Smooth muscle cell (in vitro differentiated cells): ENCODE measurements around the gene GATA5. TPM values are rescaled to one million over a fixed set of nuclear protein-coding genes. Genes with fewer than 3 reads are reported as not detected.

Source experiments
- DNase-seq: peaks from one replicate; lab custom pipeline; 2025; ENCODE audit not compliant: unreplicated experiment; lab: John Stamatoyannopoulos, UW
- H2AFZ ChIP-seq: fragments of 200-600 bp; sonication (generic); 2 replicates; pipeline ENCODE4 v1.6.0; 2016; ENCODE audit warnings: antibody characterized with exemption, low read depth, mild to moderate bottlenecking
- H3F3A ChIP-seq: fragments of 200-600 bp; sonication (generic); 2 replicates; pipeline ENCODE4 v1.6.0; 2017; ENCODE audit warnings: antibody characterized with exemption, low read depth
- H3K27ac ChIP-seq: fragments of 200-600 bp; sonication (generic); 2 replicates; pipeline ENCODE4 v1.5.1; 2016; ENCODE audit warnings: low read depth, mild to moderate bottlenecking
- H3K27me3 ChIP-seq: fragments of 200-600 bp; sonication (generic); 2 replicates; pipeline ENCODE4 v1.6.1; 2016; ENCODE audit warnings: low read depth, mild to moderate bottlenecking
- H3K36me3 ChIP-seq: fragments of 200-600 bp; sonication (generic); 2 replicates; pipeline ENCODE4 v1.5.1; 2016; ENCODE audit warnings: low read depth
- H3K4me1 ChIP-seq: fragments of 200-600 bp; sonication (generic); 2 replicates; pipeline ENCODE4 v1.5.1; 2016; ENCODE audit warnings: low read depth
- H3K4me2 ChIP-seq: fragments of 200-600 bp; sonication (generic); 2 replicates; pipeline ENCODE4 v1.6.0; 2016; ENCODE audit warnings: mild to moderate bottlenecking
- H3K4me3 ChIP-seq: fragments of 200-600 bp; sonication (generic); 2 replicates; pipeline ENCODE4 v1.5.1; 2016; ENCODE audit warnings: mild to moderate bottlenecking
- H3K79me2 ChIP-seq: fragments of 200-600 bp; sonication (generic); 2 replicates; pipeline ENCODE4 v1.6.0; 2016; ENCODE audit warnings: low read depth, mild to moderate bottlenecking
- H3K9ac ChIP-seq: fragments of 200-600 bp; sonication (generic); 2 replicates; pipeline ENCODE4 v1.6.0; 2016; ENCODE audit warnings: low read depth
- H3K9me3 ChIP-seq: fragments of 200-600 bp; sonication (generic); replicated peaks from 2 replicates; pipeline ENCODE4 v1.5.1; 2016; ENCODE audit warnings: low read depth
- H4K20me1 ChIP-seq: fragments of 200-600 bp; sonication (generic); 2 replicates; pipeline ENCODE4 v1.6.0; 2016; ENCODE audit warnings: low read depth
- CTCF ChIP-seq: fragments of 200-600 bp; sonication (generic); IDR thresholded peaks from 2 replicates; pipeline ENCODE4 v1.5.1; 2017; ENCODE audit warnings: borderline replicate concordance, mild to moderate bottlenecking, antibody characterized with exemption; ENCODE audit not compliant: insufficient read depth, poor library complexity, severe bottlenecking
- WGBS: methylation state at CpG from one replicate; pipeline ENCODE4 v1.1.7; 2016; ENCODE audit warnings: low lambda C conversion rate; 5-methylcytosine and 5-hydroxymethylcytosine counted together
- polyA plus RNA-seq: library from polyadenylated mRNA; unstranded; fragments of >200 nt; fragmentation: Nextera tagmentation; extraction: Ambion mirVana; gene quantifications from 2 replicates; pipeline ENCODE4 v1.2.1, GENCODE V29; 2016
- total RNA-seq: library from RNA; depleted of rRNA; stranded (reverse); fragments of >200 nt; gene quantifications from 2 replicates; pipeline ENCODE4 v1.2.3, GENCODE V29; 2014

Gene GATA5
- total and polyA plus RNA-seq, 2 experiments from 2014 or later, result 1.9 to 9.2 TPM

- Histone ChIP-seq H3K9me3 (no peaks in the 10 kb centered on the region), H3K4me3 (no peak overlapping the region), H3K36me3 (no peaks in the 10 kb centered on the region), H3K9ac (no peak overlapping the region), H4K20me1 (peaks cover 18% of the 10 kb centered on the region), H3F3A (no peaks in the 10 kb centered on the region), H3K79me2 (no peaks in the 10 kb centered on the region), H3K4me1 (no peaks in the 10 kb centered on the region), H3K27me3 (no peaks in the 10 kb centered on the region), H3K4me2 (no peak overlapping the region), H3K27ac (no peak overlapping the region), H2AFZ (no peak overlapping the region)
- 96% methylated on average over 25 of the region's 25 CpGs for WGBS
- no peak for TF ChIP-seq CTCF
- DNase-seq, result no peak
Observed at GRCh38 chr20:62463651-62464424, 12.0 kb downstream of the GATA5 start.

GRCh38 chr20:62462976-62463592, 12.7 kb downstream of the GATA5 start:
- Histone ChIP-seq H3F3A (no peaks in the 10 kb centered on the region), H3K4me1 (no peaks in the 10 kb centered on the region), H3K27me3 (no peaks in the 10 kb centered on the region), H2AFZ (no peak overlapping the region), H3K36me3 (no peaks in the 10 kb centered on the region), H4K20me1 (peaks cover 13% of the 10 kb centered on the region), H3K4me2 (no peak overlapping the region), H3K9ac (no peak overlapping the region), H3K79me2 (no peaks in the 10 kb centered on the region), H3K9me3 (no peaks in the 10 kb centered on the region), H3K4me3 (no peak overlapping the region), H3K27ac (no peak overlapping the region)
- 92% methylated on average over 15 of the region's 15 CpGs for WGBS
- TF ChIP-seq CTCF, result no peak
- DNase-seq, result no peak

- Histone ChIP-seq H3K4me3 (no peak overlapping the region), H3K27ac (no peak overlapping the region), H3K79me2 (no peaks in the 10 kb centered on the region), H3F3A (no peaks in the 10 kb centered on the region), H3K9ac (no peak overlapping the region), H4K20me1 (peaks cover 2% of the 10 kb centered on the region), H3K27me3 (no peaks in the 10 kb centered on the region), H2AFZ (no peak overlapping the region), H3K4me2 (no peak overlapping the region), H3K36me3 (no peaks in the 10 kb centered on the region), H3K4me1 (no peaks in the 10 kb centered on the region), H3K9me3 (no peaks in the 10 kb centered on the region)
- TF ChIP-seq CTCF, result no peak
- 93% methylated on average over 13 of the region's 13 CpGs for WGBS
- DNase-seq, result no peak
Observed at GRCh38 chr20:62461834-62462233, 14.0 kb downstream of the GATA5 start.
